Measurements from ENCODE around the gene MTAP. TPM values are rescaled to one million over a fixed set of nuclear protein-coding genes. Genes with fewer than 3 reads are reported as not detected.

Gene MTAP
- total RNA-seq, 1 donor from 2014 or later = 35.2 TPM

DNA sequence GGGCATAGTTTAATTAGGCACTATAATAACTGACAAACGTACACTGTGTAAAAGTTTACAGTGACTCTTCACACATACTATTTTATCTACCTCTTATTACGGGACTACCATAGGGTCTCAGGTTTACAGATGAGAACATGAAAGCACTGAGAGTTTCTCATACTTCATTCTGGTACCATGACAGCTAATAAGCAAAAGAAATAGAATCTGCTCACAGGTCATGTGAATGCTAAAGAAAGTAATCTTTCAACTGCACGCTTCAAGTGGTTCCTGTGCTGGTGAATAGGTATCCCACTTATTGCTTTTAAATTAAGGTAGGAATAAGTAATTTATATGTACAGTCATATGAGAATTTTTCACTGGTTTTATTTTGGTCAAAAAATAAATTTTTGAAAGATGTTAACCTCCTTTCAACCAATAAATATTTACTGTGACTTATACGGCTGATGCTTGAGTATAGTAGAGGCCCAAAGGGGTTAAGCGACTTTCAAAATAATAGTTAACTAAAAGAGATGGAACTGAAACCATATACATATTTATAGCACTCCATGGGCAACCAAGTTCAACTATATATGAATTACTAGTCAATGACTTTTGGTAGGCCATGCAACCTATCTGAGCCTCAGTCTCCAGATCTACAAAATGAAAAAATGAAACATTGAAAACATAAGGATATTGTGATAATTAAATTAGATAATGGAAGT is 183.7 kb downstream of the MTAP start:
- H3K27ac ChIP-seq = no peak overlapping the region
- H3K9me3 ChIP-seq = no peaks in the 10 kb centered on the region
- DNase-seq = no peak
- no peak overlapping the region for H3K4me3 ChIP-seq
- H3K27me3 ChIP-seq (ENCODE audit: low read depth) = peaks cover 79% of the 10 kb centered on the region
- H3K36me3 ChIP-seq = no peaks in the 10 kb centered on the region
- TF ChIP-seq, protein P1, sequence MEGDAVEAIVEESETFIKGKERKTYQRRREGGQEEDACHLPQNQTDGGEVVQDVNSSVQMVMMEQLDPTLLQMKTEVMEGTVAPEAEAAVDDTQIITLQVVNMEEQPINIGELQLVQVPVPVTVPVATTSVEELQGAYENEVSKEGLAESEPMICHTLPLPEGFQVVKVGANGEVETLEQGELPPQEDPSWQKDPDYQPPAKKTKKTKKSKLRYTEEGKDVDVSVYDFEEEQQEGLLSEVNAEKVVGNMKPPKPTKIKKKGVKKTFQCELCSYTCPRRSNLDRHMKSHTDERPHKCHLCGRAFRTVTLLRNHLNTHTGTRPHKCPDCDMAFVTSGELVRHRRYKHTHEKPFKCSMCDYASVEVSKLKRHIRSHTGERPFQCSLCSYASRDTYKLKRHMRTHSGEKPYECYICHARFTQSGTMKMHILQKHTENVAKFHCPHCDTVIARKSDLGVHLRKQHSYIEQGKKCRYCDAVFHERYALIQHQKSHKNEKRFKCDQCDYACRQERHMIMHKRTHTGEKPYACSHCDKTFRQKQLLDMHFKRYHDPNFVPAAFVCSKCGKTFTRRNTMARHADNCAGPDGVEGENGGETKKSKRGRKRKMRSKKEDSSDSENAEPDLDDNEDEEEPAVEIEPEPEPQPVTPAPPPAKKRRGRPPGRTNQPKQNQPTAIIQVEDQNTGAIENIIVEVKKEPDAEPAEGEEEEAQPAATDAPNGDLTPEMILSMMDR (IDR thresholded peaks at IDR 0.05) = no peak
- intact Hi-C loops (cut with DNase I) = no loop called here
- H3K4me1 ChIP-seq = no peaks in the 10 kb centered on the region
- ATAC-seq = no peak

Other genes starting within 250 kb of the MTAP start
- 8.4 TPM for gene CDKN2A, start 191.8 kb downstream of the MTAP start, total RNA-seq
- gene CDKN2B-AS1, start 192.2 kb downstream of the MTAP start, total RNA-seq = 2.4 TPM
- gene CDKN2B, start 206.7 kb downstream of the MTAP start, total RNA-seq = 17.9 TPM

Measured in lower lobe of right lung (tissue), 2 donors.